PFSK-1 (cell line): ENCODE results near the gene AKAP13.

Experiments
- FOXP2 ChIP-seq: optimal IDR thresholded peaks from 2 replicates; pipeline ENCODE3; 2011; ENCODE audit warnings: borderline replicate concordance, control low read depth, inconsistent platforms; ENCODE audit not compliant: insufficient read depth; ENCODE audit errors: extremely low read length, extremely low read depth
- POLR2AphosphoS5 ChIP-seq: IDR thresholded peaks from 2 replicates; pipeline ENCODE4 v1.6.1; 2012; ENCODE audit warnings: low read depth, mild to moderate bottlenecking, control low read depth, low read length, moderate library complexity
- REST ChIP-seq, 2 experiments: IDR thresholded peaks; 2 replicates each; pipeline versions ENCODE4 v1.6.1 to v1.8.0; 2011 to 2012; ENCODE audit warnings: low read depth in 2 of 2, low read length in 2 of 2, control low read depth in 1 of 2, inconsistent platforms in 1 of 2, mild to moderate bottlenecking in 1 of 2, moderate library complexity in 1 of 2; ENCODE audit not compliant: insufficient read depth in 1 of 2
- SIN3A ChIP-seq: IDR thresholded peaks from 2 replicates; pipeline ENCODE4 v1.6.1; 2012; ENCODE audit warnings: mild to moderate bottlenecking, low read length, moderate library complexity, borderline replicate concordance; ENCODE audit not compliant: insufficient read depth
- TAF1 ChIP-seq: IDR thresholded peaks from 2 replicates; pipeline ENCODE4 v1.6.1; 2012; ENCODE audit warnings: low read length, control low read depth, borderline replicate concordance; ENCODE audit not compliant: insufficient read depth

AKAP13 gene

GRCh38 chr15:85622221-85622831 is 241.9 kb downstream of the AKAP13 start:
- TF ChIP-seq TAF1, result no peak
- no peak for TF ChIP-seq POLR2AphosphoS5
- TF ChIP-seq REST (IDR thresholded peaks at IDR 0.05; ENCODE audit: insufficient read depth in 1 of 2, low read depth in 2 of 2, low read length in 2 of 2), result no peak
- TF ChIP-seq FOXP2, result no peak
- TF ChIP-seq SIN3A, result no peak

GRCh38 chr15:85623315-85624049 is 243.1 kb downstream of the AKAP13 start:
- TF ChIP-seq TAF1 (no peak), SIN3A (no peak), REST (IDR thresholded peaks at IDR 0.05; ENCODE audit: insufficient read depth in 1 of 2, low read depth in 2 of 2, low read length in 2 of 2) (no peak), FOXP2 (no peak), POLR2AphosphoS5 (no peak)

GRCh38 chr15:85624291-85624801 is 243.9 kb downstream of the AKAP13 start:
- TF ChIP-seq POLR2AphosphoS5 (no peak), FOXP2 (no peak), SIN3A (no peak), REST (IDR thresholded peaks at IDR 0.05; ENCODE audit: insufficient read depth in 1 of 2, low read depth in 2 of 2, low read length in 2 of 2) (no peak), TAF1 (no peak)

GRCh38 chr15:85625166-85625830 is 244.9 kb downstream of the AKAP13 start:
- no peak for TF ChIP-seq SIN3A
- no peak for TF ChIP-seq TAF1
- TF ChIP-seq POLR2AphosphoS5, result no peak
- TF ChIP-seq REST (IDR thresholded peaks at IDR 0.05; ENCODE audit: insufficient read depth in 1 of 2, low read depth in 2 of 2, low read length in 2 of 2), result no peak
- no peak for TF ChIP-seq FOXP2
